GM21619 (cell line): ENCODE measurements around the gene C20orf144.
"Not testable (repeated sequence)": the region's sequence is repeated elsewhere in the genome, so short reads cannot be mapped to it uniquely, and the experiment has no call there.

Source experiments
- ATAC-seq: cut with Tn5 transposase; IDR thresholded peaks from one replicate; pipeline ENCODE4 v1.9.1; 2021; ENCODE audit not compliant: unreplicated experiment

C20orf144 gene

DNA sequence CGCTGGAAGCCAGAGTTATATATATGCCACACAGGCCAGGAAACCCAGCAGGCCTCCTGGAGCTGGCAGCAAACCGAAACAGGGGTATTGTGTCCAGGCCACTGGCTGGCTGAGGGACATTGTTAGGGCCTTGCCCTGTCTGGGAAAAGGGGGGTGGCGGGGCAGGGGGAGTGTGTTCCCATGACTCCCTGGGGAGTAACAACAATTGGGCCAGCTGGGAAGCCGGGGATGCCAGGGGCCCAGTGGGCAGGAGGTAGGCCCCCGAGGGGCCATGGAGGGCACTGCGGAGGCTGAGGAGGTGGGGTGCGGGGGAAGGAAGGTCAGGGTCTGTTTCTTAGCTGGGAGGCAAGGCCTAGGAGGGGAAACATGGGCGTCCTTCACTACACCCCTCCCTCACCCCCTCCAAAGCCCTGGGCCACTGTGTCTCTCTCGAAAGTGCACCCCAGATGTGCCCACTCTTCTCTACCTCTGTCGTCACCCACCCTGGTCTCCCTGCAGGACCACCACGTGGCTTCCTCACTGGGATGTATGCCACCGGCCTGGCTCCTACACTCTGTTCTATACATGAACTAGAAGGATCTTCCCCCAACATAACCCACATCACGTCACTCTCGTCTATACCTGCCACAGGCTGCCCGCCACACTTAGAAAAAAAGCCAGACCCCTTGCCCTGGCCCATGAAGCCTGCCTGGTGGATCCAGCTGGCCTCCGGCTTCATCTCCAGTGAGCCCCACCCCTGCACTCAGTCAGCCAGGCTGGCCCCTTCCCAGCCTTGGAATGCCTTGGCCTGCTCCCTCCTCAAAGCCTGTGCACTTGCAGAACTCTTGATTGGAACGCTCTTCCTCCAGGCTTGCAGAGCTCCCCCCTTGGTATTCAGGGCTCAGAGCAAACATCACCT lies 31.9 kb downstream of the C20orf144 start:
- ATAC-seq = no peak

- ATAC-seq = no peak
These were observed 32.5 kb downstream of the C20orf144 start for GRCh38 chr20:33694639-33695012.

DNA sequence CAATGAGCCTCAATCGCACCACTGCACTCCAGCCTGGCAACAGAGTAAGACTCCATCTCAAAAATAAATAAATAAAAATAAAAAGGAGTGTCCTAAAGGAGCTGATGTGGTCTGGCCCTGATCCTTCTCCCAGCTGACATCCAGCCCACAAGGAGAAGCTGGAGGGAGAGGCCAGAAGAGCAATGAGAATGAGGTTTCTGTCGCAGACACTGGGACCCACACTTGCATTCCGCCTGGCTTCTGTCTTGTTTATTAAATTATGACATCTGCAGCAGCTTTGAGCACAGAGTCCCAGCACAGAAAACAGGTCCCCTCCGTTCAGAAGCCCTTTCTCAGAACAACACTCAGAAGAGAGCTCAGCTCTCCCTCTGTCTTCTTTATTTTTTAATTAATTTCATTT lies 34.3 kb downstream of the C20orf144 start:
- no peak for ATAC-seq

DNA sequence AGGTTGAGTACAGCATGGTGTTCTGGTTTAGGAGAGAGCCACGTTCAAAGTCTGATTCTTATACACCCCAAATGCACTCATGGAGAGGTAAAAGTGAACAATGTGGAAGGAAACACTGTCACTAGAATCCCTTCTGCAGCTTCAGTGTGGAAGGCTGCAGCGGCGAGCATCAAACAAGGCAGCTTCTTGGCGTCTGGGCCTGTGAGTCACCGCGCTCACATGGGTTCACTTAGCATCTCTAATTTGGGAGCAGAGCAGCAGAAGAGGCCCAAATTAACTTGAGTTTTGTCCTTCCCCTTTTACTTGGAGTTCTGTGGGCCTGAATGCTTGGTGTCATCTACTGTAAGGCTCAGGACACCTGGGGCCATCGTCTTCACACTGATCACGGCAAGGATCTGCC lies 35.0 kb downstream of the C20orf144 start:
- no peak for ATAC-seq

DNA sequence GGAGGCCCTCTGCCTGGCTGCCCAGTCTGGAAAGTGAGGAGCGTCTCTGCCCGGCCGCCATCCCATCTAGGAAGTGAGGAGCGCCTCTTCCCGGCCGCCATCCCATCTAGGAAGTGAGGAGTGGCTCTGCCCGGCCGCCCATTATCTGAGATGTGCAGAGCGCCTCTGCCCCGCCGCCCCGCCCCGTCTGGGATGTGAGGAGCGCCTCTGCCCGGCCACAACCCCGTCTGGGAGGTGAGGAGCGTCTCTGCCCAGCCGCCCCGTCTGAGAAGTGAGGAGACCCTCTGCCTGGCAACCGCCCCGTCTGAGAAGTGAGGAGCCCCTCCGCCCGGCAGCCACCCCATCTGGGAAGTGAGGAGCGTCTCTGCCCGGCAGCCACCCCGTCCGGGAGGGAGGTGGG lies 36.8 kb downstream of the C20orf144 start:
- not testable (repeated sequence) for ATAC-seq

DNA sequence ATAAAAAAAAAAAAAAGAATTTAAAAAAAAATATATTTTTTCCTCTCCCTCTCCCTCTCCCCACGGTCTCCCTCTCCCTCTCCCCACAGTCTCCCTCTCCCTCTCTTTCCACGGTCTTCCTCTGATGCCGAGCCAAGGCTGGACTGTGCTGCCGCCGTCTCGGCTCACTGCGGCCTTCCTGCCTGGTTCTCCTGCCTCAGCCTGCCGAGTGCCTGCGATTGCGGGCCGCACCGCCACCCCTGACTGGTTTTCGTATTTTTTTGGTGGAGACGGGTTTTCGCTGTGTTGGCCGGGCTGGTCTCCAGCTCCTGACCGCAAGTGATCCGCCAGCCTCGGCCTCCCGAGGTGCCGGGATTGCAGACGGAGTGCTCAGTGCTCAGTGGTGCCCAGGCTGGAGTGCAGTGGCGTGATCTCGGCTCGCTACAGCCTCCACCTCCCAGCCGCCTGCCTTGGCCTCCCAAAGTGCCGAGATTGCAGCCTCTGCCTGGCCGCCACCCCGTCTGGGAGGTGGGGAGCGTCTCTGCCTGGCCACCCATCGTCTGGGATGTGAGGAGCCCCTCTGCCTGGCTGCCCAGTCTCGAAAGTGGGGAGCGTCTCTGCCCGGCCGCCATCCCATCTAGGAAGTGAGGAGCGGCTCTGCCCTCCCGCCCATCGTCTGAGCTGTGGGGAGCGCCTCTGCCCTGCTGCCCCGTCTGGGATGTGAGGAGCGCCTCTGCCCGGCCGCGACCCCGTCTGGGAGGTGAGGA lies 38.7 kb downstream of the C20orf144 start:
- ATAC-seq = not testable (repeated sequence)

- no peak for ATAC-seq
These were observed 39.7 kb downstream of the C20orf144 start for GRCh38 chr20:33701629-33702450.

DNA sequence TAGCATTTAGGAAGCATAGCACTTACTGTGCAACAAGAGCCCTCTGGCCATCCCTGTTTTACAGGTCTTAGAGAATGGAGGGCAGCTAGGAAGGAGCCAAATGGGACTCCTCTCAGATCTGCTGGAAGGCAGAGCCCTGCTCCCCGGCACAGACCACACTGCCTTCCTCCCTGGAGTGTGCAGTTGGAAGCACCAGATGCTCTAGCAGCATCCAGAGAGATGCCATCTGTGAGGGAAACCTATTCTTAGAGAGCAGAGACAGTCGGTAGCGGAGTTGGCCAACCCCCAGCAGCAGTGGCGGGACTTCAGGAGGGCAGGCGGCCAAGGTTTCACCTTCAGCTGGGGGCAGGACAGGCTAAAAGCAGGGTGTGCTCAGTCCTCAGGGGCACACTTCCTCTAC lies 40.7 kb downstream of the C20orf144 start:
- ATAC-seq = no peak

GRCh38 chr20:33703498-33704137 lies 41.5 kb downstream of the C20orf144 start:
- ATAC-seq = no peak

DNA sequence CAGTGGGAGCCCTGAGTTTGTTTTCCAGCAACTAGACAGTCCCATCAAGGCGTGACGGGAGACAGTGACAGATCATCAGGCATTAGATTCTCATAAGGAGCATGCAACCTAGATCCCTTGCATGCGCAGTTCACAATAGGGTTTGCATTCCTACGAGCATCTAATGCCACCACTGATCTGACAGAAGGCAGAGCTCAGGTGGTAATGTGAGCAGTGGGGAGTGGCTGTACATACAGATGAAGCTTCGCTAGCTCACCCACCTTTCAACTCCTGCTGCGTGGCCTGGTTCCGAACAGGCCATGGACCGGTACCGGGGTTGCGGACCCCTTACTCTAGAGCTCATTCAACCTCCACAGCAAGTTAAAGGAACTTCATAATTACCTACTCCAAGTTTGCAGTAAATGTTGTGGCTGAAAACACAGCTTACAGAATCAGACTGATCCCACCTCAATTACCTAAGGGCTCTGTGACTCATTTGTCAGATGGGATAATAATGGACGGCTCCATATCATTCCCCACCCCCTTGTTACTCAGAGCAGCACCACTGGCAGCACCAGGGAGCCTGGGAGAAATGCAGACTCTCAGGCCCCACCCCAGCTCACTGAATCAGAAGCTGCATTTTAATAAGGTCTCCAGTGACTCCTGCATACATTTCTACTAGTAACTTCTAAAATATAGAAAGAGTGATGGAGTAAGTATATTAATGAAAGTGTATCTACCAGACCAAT lies 42.2 kb downstream of the C20orf144 start:
- ATAC-seq = no peak

DNA sequence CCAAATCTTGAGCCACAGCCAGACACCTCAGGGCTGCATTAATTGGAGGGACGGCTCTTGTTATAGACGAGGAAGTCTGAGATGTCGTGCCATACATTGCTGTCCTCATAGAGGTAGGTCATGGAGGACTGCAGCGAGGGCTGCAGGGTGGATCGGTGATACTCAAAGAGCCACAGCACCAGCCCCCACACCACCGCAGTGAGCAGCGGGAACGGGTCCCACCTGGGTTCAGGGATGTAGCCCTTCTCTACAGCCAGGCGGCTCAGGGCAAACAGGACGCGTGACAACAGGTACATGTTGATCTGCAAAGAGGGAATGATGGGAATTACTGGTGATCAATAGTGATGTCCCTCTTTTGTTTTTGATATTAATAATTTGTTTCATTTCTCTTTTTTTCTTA lies 45.5 kb downstream of the C20orf144 start:
- no peak for ATAC-seq

GRCh38 chr20:33709398-33709797 lies 47.3 kb downstream of the C20orf144 start:
- ATAC-seq = no peak

DNA sequence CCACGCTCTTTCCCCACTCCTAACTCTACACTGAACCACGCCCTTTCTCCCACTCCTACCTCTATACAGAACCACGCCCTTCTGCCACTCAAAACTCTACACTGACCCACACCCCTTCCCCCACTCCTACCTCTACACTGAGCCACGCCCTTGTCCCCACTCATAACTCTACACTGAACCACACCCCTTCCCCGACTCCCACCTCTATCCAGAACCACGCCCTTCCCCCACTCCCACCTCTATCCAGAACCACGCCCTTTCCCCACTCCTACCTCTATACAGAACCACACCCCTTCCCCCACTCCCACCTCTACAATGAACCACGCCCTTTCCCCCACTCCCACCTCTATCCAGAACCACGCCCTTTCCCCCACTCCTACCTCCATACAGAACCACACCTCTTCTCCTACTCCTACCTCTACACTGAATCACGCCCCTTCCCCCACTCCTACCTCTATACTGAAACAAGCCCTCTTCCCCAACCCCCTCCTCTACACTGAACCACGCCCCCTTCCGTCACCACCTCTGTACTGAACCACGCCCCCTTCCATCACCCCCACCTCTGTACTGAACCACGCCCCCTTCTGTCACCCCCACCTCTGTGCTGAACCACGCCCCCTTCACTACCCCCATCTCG lies 47.9 kb downstream of the C20orf144 start:
- no peak for ATAC-seq

DNA sequence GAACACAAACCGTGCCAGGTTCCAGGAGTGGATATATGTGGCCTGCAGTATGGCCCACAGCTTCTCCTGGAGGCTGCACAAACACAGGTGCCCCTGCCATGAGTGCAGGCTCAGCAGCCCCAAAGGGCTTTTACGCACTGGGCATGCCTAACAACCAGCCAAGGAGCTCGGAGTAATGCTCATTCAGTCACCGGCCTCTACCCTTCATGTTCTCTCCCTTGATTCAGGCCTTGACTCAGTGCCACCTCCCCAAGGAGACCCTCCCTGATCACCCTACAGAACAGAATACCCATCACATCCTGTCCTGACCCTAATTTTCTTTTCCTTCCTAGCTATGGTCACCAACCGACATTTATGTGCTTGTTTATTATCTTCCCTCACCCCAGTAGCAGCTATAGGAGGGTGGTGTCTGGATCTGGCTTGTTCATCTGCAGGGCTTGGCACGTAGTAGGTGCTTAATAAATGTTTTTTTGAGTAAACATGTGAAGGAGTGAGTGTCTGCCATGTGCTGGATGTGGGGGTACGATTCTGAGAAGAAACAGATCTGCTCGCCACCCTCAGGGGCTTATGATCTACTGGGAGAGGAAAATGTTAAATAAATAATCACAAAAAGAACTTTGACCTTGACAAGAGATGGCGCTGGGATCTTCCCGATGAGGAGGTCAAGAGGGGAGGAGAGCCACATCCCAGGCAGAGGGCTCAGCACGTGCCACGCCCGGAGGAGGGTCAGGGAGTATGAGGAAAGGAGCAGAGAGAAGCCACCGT lies 48.7 kb downstream of the C20orf144 start:
- ATAC-seq = no peak

- ATAC-seq = no peak
These were observed 49.3 kb downstream of the C20orf144 start for GRCh38 chr20:33711446-33711738.
